ENCODE data around the gene NOXA1.

NOXA1 gene

DNA sequence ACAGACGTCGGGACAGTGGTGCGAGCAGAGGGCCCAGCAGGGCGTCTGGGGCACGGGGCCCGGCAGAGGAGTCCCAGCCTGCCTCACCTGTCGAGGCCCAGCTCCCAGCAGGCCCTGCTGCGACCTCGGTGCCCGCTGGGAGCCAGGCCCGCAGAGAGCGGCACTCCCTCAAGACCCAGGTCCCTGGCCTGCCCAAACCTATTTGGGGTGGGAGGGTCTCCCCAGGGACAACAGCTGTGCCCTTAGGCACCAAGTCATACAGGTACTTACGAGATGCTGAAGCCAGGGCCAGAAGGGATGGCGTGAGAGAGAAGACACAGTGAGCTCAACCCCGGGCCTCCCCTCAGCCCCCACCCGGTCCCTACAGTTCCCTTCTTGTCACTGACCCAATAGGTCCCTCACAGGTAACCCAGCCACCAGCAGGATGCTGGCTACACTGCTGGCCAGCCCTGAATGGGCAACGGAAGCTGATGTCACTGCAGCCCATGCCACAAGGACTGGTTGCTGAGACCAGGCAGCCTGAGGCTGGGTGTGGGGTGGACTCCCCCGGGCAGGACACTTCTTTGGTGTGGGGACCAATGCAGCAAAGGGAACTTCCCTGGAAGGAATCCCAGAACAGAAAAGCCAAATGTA is 32.3 kb downstream of the NOXA1 start:
- DNase-seq = no peak

DNA sequence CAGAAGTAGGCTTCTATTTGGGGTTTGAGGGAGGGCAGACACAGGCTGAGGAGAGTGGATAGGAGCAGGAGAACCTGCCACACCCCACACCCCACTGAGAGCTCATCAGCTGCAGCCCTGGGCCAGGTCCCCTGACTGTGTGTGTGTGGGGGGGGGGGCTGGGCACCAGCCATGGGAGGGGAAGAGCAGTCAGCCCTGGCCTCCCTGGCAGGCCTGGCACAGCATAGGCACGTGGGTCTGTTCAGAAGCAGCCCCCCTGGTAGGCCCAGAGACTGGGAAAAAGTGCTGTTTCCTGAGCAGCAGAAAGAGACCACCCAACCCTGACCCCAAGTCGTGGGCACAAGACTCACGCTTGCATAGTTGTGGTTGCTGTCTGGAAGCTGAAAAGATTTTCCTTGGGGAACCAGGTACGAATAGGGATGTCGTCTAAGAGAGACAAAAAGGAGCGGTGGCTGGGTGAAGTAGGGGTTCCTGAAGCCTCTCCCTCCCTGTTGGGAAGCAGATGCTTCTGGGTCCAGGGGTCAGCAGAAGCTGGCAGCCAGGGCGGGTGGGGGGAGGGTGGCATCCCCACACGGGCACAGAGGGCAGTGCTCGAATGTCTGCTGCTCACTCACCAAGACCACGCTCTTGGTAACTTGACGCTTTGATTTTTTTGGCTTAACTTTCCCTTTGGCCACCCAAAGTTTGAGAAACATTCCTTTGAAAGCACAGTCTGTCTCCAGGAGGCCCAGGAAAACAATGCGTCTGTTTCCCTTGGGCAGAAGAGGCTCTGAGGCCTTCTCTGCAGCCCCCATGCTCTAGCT is 33.1 kb downstream of the NOXA1 start:
- DNase-seq = peak; percentile 73

DNA sequence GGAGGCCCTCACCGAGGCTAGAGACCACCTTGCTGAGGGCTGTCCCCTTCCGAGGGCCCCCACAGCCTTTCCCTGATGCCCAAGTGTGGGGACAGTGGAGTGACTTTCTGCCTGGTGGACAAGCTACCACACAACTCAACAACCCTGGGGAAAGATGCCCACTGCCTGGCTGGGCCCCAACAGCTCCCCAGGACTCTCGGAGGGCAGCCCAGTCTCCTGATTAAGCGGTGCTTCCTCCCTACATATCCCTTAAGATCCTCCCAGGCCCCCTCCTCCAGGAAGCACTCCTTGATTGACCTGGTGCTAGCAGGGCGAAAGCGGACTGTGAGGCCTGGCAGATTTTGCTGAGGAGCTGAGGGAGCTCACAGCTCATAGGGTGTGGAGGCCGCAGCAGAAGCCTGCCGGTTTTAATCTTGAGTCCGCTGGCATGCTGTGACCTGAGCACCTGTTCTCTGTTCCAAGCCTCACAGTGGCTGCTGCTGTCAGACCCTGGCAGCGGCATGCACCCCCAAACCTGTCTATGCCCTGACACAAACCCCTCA is 33.7 kb downstream of the NOXA1 start:
- DNase-seq = no peak

DNA sequence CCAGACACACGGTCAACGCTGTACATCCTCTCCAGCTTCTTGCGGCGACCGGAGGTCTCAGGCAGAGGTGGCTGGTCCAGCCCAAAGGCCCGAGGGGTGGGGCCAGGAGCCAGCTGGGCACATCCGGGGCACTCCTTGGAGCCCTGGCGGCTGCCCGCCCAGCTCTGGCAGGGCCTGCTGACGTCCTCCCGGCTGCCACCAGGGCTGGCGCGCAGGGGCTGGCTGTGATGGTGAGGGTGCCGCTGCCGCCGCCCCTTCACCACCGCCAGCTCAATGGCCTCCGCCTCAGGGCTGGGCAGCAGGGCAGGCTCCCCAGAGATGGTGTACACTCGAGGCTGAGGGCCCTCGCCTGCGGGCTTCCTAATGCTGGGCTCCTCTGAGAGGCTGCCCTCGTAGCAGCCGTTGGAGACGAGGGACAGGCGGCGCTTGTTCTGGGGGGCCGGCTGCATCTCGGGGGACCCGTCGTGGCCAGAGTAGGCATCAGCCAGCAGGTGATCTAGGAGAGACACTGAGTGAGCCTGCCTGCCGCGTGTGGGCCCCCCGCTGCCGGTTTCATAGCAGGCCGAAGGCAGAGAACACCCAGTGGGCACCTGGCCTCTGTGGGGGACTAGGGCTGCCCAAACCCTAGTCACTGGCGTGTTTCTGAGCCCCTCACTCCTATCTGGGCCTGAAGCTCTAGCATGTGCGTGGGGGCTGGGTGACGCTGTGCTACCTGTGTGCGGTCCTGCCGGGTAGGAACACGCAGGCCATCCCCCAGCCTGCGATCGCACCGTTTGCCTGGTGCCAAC is 34.4 kb downstream of the NOXA1 start:
- DNase-seq = no peak

DNA sequence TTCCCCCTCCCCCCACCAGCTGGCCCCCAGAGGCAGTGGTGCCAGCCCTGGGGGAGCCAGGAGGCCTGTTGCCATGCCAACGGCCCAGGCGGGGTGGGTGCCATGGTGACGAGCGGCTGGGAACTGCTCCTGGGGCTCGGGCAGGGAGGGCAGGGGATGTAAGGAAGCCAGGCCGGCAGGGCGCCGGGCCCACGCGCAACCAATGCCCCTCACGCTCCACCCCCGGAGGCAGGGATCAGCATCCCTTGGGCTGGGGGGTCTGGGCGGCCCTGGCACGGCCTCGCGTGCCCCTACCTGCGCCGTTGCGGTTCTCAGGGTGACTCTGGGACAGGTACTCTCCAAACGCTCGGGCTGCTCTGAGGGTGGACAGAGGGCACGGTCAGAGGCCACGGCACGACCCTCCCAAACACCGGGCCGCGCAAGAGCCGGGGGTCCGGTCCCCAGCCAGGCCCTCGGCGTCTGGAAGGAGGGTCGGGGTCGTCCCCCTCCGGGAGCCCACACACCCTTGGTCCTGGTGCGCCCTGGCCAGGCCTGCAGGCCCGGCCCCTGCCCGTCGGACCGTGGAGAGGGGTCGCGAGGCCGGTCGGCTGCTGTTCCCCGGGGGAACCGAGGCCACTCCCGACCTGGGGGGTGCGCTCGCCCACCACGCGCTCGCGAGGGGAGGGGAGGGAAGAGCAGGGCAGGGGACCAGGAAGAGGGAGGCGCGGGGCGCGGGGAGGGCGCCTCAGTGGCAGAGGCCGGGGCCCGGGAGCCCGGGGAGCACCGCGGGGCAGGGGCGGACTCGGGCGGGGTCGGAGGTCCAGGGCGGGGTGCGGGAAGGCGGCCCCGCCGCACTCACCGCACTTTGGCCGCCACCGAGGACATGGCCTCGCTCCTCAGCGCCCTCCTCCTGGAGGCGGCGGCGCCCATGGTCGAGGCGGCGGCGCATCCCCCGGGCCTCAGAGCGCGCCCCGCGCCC is 35.3 kb downstream of the NOXA1 start:
- no peak for DNase-seq

DNA sequence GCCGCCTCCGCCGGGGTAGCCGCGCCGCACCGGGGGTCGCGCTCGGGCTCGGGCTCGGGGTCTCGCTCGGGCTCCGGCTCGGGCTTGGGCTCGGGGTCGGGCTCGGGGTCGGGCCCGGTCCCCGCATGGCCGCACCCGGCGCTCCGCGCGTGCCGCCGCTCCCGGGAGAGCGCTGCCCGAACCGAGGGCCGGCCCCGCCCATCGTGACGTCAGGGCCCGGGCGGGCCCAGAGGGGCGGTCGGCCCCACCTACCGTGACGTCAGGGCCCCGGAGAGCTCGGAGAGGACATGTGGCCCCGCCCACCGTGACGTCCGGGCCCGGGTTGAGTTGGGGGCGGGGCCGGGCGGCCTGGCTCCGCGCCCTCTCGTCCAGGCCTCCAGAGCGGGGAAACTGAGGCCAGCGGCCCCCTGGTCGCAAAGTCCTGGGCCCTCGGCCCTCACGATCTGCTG is 36.0 kb downstream of the NOXA1 start, which contains the start of gene NSMF:
Gene NSMF, minus strand, starts transcription at position 183 of the 449 bp plus-strand sequence. CDS start 232 bp downstream, outside the sequence.
- DNase-seq = peak; percentile 89

DNA sequence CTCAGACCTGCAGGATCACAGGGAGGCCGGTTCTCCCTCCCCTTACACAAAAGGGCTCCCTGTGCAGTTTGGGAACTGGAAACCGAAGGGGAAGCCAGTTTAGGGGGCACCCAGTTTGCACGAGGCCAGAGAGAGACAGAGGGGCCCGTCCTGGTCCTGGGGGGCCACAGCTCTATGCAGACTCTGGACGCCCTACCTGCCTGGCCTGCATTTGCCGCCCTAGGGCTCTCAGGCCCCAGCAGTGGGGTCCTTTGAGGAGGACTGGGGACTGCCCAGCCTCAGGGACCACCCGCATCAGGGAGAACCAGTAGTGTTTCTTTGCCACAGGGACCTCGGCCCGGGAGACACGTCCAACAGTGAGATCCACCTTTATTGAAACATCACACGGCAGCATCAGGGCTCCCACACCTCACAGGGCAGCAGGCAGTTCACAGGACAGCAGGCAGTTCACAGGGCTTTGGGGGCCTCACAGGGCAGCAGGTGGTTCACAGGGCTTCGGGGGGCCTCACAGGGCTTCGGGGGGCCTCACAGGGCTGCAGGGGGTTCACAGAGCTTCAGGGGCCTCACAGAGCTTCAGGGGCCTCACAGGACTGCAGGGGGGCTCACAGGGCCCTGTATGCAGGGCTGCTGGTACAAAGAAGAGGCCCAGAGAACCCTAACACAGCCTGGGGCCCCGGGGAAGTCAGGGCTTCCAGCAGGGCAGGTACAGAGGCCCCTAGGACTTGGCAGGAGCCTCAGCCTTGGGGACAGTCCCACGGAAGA is 36.6 kb downstream of the NOXA1 start:
- no peak for DNase-seq

DNA sequence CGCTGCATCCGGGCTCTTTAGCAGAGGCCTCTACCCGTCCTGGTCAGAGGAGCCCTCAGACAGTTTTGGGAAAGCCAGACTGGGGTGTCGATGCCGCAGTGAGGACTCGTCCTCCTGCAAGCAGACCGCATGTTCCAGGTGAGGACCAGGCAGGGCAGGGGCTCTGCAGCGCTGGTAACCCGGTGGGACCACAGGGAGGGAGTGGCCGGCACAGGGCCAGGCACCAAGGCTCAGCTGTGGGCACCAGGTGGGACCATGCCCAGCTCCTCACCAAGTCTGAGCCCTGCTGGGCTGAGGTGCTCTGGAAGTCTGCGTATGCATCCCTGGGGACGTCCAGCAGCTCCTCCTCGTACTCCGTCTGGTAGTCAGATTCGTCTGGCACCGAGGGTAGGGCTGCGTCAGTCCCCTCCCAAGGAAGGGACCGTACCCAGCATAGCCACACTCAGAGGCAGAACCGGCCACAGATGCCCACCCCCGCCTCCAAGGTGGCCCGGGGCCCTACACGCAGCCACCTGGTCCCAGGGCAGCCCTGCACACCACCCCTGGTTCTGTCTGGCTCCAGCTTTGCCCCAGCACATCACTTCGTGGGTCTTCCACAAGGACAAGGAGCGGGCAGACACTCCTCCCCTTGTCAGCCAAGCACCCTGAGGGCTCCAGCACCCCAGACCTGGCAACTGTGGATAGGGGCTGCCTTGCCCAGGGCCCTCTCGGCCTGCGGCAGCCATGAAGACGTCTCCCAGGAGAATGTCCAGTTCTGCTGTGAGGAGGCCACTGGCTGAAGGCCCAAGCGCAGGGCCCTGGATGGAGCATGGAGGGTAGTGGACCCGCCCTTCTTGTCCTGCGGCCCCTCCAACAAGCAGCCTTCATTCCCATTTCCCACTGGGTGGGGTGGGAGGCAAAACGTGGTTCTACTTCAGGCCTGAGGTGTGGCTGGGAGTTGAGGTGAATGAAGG is 37.4 kb downstream of the NOXA1 start:
- DNase-seq = no peak

DNA sequence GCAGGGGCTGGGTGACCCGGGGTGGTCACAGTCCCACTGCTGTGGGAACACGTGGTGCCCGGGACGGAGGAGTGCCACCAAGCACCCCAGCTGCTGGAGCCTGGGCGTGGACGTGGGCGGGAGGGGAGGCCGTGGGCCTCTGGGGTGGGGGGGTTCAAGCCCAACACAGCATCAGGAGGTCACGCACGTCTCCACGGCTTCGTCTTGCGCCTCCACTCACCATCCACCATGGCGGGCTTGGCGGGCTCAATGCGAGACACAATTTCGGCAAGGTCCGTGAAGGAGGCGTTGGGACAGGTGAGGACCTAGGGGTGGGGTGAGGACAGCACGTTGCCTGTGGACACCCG is 38.1 kb downstream of the NOXA1 start:
- DNase-seq = no peak

DNA sequence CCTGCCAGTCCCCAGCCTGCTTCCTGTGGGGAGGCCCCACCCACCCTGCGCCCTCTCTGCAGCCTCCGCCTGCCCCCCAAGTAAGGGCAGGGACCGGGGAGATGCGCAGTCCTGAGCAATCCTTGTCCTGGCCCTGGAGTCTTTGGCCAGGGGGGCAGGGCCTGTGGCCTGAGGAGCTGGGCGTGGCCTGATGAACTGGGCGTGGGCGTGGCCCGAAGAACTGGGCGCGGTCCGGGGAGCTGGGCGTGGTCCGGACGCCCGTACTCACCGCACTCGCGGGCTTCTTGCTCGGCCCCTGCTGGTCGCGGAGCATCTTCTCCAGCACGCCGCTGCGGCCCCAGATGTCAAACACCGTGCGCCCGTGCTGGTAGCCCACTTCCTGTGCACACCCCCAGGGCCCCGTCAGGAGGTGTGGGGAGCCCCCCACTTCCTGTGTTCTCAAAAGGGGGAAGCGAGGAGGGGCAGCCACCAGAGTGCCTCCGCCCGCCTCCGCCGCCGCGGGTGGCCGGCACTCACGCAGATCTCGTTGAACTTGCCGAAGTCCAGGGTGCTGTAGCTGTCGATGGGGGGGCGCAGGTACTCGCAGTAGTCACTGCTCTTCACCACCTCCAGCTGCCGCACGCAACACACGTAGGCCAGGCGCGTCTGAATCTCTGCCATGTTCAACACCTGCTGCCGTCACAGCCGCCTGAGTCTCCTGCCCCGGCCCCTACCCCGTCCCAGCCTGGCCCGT is 38.6 kb downstream of the NOXA1 start:
- no peak for DNase-seq

DNA sequence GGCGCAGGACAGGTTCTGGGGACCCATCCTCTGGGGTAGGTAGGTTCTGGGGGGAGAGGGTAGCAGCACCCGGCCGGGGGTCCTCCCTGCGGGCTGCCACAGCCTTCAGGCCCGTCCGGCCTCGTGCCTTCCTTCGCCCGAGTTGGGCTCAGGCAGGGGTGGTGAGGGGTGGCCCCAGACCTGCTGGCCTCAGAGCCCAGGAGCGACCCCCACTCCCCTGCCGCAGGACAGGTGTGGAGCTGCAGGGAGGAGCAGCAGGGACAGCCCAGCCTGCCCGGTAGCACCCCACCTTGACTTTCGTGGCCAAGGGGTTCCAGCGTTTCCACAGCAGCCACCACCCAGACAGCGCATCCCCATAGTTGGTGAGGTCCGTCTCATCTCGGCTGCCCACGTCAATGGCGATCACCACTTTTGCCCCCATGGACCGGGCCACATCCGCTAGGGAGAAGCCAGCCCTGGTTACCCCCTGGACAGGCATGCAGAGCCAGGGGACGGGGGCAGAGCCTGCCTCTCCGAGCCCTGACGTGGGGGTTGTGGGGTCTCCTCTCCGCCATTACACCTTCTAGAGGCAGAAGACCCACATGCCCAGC is 39.3 kb downstream of the NOXA1 start:
- DNase-seq = no peak

DNA sequence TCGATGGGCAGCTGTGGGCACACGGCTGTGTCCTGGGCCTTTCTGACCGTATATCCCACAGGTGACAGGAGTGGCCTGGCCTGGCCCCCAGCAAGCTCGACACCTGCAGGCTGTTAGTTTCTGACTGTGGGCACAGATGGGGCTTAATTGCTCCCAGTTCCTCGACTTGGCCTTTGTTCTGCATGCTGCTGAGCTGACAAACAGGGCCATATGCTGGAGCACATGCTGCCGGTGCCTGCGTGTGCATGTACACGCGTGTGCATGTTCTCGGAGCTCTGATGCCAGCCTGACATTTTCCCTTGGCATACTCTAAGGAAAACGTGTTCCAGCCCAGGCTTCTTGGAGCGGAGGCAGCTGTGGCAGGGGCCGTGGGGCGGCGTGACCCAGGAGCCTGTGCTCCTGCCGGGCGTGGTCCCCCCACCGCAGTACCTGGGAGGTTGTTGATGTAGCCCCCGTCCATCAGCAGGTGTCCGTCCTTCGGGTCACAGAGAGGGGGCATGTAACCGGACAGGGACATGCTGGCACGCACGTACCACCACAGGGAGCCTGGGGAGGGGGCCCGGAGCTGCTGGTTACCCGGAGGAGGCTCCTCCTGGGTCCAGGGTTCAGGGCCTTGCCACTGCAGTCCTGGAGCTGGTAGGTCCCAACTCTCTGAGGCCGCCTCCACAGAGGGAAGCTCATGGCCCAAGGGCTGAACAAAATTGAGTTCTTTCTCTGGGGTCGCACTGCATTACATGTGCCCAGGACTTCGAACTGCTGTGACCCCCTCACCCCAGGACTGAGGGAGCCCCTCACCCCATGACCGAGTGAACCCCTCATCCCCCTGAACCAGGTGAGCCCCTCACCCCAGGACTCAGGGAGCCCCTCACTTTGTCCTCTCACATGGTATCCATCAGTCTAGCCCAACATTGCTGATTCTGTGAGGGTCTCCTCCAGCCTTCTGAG is 40.1 kb downstream of the NOXA1 start:
- DNase-seq = no peak

DNA sequence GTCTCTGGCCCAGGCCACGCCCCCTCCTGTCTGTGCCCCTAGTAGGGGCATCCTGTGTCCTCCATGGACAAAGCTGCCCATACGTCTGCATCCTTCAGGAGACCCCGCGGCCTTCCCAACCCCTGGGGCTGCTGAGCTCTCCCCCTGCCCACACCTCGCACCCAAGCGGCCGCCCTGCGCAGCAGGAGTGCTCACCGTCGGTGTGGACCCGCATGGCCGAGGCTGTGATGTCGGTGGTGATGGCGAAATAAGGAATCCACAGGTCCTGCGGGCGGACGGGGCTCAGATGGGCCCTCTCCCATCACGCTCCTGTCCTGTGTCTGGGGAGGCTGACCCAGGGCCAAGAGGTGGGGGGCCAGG is 40.7 kb downstream of the NOXA1 start:
- DNase-seq = no peak

DNA sequence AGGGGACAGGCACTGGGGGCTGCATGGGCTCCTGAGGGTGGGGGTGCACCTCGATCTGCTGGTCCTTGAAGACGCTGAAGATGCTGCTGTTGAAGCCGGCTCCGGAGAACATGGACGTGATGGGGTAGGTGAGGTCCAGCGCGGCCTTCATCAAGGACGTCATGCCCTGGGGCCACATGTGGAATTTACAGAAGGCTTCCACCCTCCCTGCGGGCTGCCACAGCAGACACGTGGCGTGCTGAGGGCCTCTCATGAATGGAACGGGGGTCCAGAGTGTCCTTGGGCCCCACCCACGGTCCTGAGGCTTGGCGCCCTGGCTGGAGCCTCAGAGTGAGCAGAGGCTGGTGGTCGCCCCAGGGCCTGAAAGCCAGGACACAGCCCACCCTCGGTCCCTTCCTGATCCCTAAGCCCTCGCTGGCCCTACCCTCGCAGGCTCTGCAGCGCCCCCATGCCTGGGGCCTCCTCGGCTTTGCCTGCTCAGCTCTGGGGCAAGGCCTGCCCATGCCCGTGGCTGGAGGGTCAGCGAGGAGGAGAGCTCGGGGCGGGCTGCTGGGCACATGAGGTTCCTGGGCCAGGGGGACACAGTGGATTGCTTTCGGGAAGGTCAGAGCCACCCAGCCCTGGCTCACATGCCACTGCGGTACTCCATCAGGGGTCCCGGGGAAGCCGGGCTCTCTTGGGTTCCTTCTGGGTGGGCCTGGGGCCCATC is 41.3 kb downstream of the NOXA1 start:
- DNase-seq = no peak

DNA sequence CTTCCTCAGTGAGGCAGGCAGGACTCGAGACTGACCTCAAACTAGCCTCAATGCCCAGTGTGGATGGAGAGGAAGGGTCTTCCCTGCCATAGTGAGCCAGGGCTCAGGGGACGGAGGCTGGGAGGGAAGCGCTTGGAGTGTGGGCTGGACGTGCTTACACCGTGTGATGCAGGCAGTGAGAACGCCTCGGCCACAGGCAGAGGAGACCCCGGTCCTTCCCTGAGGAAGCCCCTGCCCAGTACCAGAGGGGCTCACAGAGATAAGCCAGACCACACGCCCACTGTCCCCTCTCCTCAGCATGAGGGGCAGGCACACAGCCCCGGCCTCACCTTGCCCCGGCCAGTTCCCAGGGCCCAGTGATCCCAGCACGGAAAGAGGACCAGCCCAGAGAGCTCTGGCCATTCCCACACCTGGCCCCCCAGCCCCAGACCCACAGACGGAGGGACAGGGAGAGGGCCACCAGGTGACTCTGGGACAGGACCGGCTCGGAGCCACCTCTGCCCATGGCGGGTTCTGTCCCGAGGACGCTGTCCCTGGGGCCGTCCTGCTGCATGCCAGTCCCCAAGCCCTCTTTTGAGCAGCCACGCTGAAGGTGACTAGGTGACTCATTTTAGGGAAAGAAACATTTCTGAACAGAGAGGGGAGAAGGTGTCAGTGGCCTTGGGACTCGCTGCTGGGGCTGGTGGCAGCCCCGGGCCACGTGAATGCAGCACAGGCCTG is 42.0 kb downstream of the NOXA1 start:
- DNase-seq = no peak

DNA sequence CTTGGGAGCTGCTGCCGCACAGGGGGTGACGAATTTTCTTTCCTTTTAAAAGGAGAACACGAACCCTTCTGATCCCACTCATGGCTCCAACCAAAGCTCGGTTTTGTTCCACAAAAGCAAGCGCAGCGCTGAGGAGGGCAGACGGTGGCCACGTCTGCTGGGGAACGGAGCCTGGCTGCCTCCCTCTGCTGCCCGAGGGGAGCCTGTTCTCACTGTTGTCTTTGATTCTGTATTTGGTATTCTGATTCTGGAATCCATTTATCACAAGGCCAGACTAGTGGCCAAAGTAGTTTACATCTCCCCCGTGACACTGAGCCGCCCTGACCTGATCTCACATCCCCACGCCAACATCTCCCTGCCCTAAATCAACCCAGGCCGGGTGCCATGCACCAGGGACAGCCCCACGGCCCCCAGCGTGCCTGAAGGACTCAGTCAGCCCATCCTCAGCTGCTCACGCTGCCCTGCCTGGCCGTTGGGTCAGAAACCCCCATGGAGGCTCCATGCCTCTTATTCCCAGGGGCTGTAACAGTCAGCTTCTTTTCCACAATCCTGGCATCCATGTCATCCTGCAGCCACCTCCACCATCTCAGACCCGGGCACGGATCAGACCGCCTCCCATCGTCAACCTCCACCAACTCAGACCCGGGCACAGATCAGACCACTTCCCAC is 42.7 kb downstream of the NOXA1 start:
- no peak for DNase-seq
